HepG2 (cell line): Measurements from ENCODE around the gene FAM89B. TPM values are rescaled to one million over a fixed set of nuclear protein-coding genes. Genes with fewer than 3 reads are reported as not detected.

Experiments used
- CAMTA2 ChIP-seq: sonication (generic); formaldehyde crosslinking; IDR thresholded peaks from 2 replicates; pipeline ENCODE4 v1.4.0; 2020; ENCODE audit warnings: mild to moderate bottlenecking, missing genetic modification reagents, borderline replicate concordance
- DNMT1 ChIP-seq: sonication (generic); formaldehyde crosslinking; IDR thresholded peaks from 2 replicates; pipeline ENCODE4 v1.5.1; 2020; ENCODE audit warnings: mild to moderate bottlenecking, missing genetic modification reagents
- EED ChIP-seq: sonication (generic); formaldehyde crosslinking; IDR thresholded peaks from 2 replicates; pipeline ENCODE4 v1.5.0; 2020; ENCODE audit warnings: mild to moderate bottlenecking, missing genetic modification reagents
- ELF4 ChIP-seq: sonication (generic); formaldehyde crosslinking; IDR thresholded peaks from 2 replicates; pipeline ENCODE4 v1.5.0; 2020; ENCODE audit warnings: missing genetic modification reagents, mild to moderate bottlenecking, moderate library complexity, borderline replicate concordance
- FOXM1 ChIP-seq: sonication (generic); formaldehyde crosslinking; IDR thresholded peaks from 2 replicates; pipeline ENCODE4 v1.5.0; 2020; ENCODE audit warnings: missing genetic modification reagents
- HCFC1 ChIP-seq: fragments of 150-350 bp; IDR thresholded peaks from 2 replicates; pipeline ENCODE4 v1.6.1; 2014; ENCODE audit warnings: low read depth, low read length
- HNRNPL ChIP-seq: fragments of 200-400 bp; formaldehyde crosslinking; IDR thresholded peaks from 2 replicates; pipeline ENCODE4 v1.6.1; 2017; ENCODE audit warnings: mild to moderate bottlenecking, low read depth, low read length
- KDM4B ChIP-seq: sonication (generic); formaldehyde crosslinking; IDR thresholded peaks from 2 replicates; pipeline ENCODE4 v1.4.0; 2020; ENCODE audit warnings: missing genetic modification reagents
- MTF2 ChIP-seq: sonication (generic); formaldehyde crosslinking; IDR thresholded peaks from 2 replicates; pipeline ENCODE4 v1.5.0; 2020; ENCODE audit warnings: missing genetic modification reagents, borderline replicate concordance
- MZF1 ChIP-seq: sonication (generic); formaldehyde crosslinking; IDR thresholded peaks from 2 replicates; pipeline ENCODE4 v1.8.1; 2023; ENCODE audit warnings: mild to moderate bottlenecking, missing genetic modification reagents, borderline replicate concordance
- PAWR ChIP-seq: sonication (generic); formaldehyde crosslinking; IDR thresholded peaks from 2 replicates; pipeline ENCODE4 v1.4.0; 2020; ENCODE audit warnings: missing genetic modification reagents, mild to moderate bottlenecking, borderline replicate concordance
- RAD51 ChIP-seq: fragments of 450-650 bp; IDR thresholded peaks from 2 replicates; pipeline ENCODE4 v1.6.1; 2016; ENCODE audit warnings: borderline replicate concordance
- SIX1 ChIP-seq: sonication (generic); formaldehyde crosslinking; IDR thresholded peaks from 2 replicates; pipeline ENCODE4 v1.4.0; 2020; ENCODE audit warnings: missing genetic modification reagents, borderline replicate concordance
- SP140L ChIP-seq: sonication (generic); formaldehyde crosslinking; IDR thresholded peaks from 2 replicates; pipeline ENCODE4 v1.4.0; 2020; ENCODE audit warnings: missing genetic modification reagents, borderline replicate concordance
- SSRP1 ChIP-seq: IDR thresholded peaks from 2 replicates; pipeline ENCODE4 v1.6.1; 2016; ENCODE audit warnings: control low read depth
- TGIF2 ChIP-seq: IDR thresholded peaks from 2 replicates; pipeline ENCODE4 v1.6.1; 2016; ENCODE audit warnings: control low read depth, missing compliant biosample characterization
- U2AF2 ChIP-seq: fragments of 200-400 bp; formaldehyde crosslinking; IDR thresholded peaks from 2 replicates; pipeline ENCODE4 v1.6.1; 2017; ENCODE audit warnings: low read depth, mild to moderate bottlenecking, low read length
- ZC3H13 ChIP-seq: sonication (generic); formaldehyde crosslinking; IDR thresholded peaks from 2 replicates; pipeline ENCODE4 v1.8.1; 2023; ENCODE audit warnings: mild to moderate bottlenecking, missing genetic modification reagents, moderate library complexity
- ZNF879 ChIP-seq: sonication (generic); formaldehyde crosslinking; IDR thresholded peaks from 2 replicates; pipeline ENCODE4 v1.8.1; 2023; ENCODE audit warnings: missing genetic modification reagents
- polyA plus RNA-seq, 8 experiments: library from polyadenylated mRNA; depleted of rRNA in 3 of 8; stranded (reverse) in 7 of 8; unstranded in 1 of 8; fragments of >200 nt; fragmentation: Illumina TruSeq in 4 of 8; extraction: Trizol in 4 of 8; gene quantifications; 2 replicates each; pipeline versions ENCODE4 v1.2.1 to v1.2.3, GENCODE V29; 2011 to 2016; ENCODE audit warnings: low read depth in 4 of 8, missing spikeins in 1 of 8, mixed read lengths in 1 of 8; ENCODE audit not compliant: insufficient read depth in 1 of 8
- total RNA-seq, 5 experiments: library from RNA; depleted of rRNA; stranded (reverse); fragments of >200 nt; fragmentation: Illumina TruSeq; extraction: Trizol; gene quantifications; 2 replicates each; pipeline ENCODE4 v1.2.3, GENCODE V29; 2016; ENCODE audit warnings: low read depth in 1 of 5
- TF ChIP-seq, protein P1 (sequence below): sonication (generic); formaldehyde crosslinking; IDR thresholded peaks from 2 replicates; pipeline ENCODE4 v1.5.0; 2020; ENCODE audit warnings: mild to moderate bottlenecking, missing genetic modification reagents, moderate library complexity
- TF ChIP-seq, protein P2 (sequence below): fragments of 450-650 bp; IDR thresholded peaks from 2 replicates; pipeline ENCODE4 v1.6.1; 2016
- TF ChIP-seq, protein P3 (sequence below): sonication (generic); formaldehyde crosslinking; IDR thresholded peaks from 2 replicates; pipeline ENCODE4 v1.5.0; 2020; ENCODE audit warnings: mild to moderate bottlenecking, missing genetic modification reagents
- TF ChIP-seq, protein P4 (sequence below): sonication (generic); formaldehyde crosslinking; IDR thresholded peaks from 2 replicates; pipeline ENCODE4 v1.4.0; 2020; ENCODE audit warnings: mild to moderate bottlenecking, low read depth, missing genetic modification reagents
- TF ChIP-seq, protein P5 (sequence below): sonication (generic); formaldehyde crosslinking; IDR thresholded peaks from 2 replicates; pipeline ENCODE4 v1.5.1; 2020; ENCODE audit warnings: missing genetic modification reagents, mild to moderate bottlenecking, borderline replicate concordance

The FAM89B gene
- total and polyA plus RNA-seq, 2 of the 13 experiments (the other 11 are each of a cell fraction or from before 2014, with no cell fraction given), result 5.7 to 8.0 TPM

DNA sequence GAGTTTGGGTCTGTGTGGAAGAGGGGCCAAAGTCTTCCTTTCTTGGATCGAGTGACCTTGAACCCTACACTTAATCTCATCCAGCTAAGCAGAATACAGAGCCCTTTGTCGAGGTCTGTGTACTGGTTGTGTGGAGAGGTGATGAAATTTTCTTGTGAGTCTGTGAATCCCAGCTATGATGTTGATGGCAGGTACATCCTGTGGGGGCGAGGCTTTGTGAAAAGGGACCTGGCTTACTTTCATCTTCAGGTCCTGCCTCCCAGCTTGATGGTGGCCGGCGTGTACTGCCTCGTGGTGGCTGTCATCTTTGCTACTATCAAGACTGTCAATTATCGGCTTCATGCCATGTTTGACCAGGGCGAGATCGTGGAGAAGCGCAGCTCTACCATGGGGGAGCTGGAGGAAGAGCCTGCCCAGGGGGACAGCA is 44.2 kb downstream of the FAM89B start (continued):
- TF ChIP-seq SIX1 (CRISPR knock-in tag) (no peak), HNRNPL (no peak), ZC3H13 (CRISPR knock-in tag) (0 out of 2 replicates have a peak, but pooled peaks have one; percentile 74), CAMTA2 (CRISPR knock-in tag) (no peak), RAD51 (no peak), ELF4 (CRISPR knock-in tag) (no peak), SSRP1 (no peak), FOXM1 (CRISPR knock-in tag) (no peak), U2AF2 (no peak), ZNF879 (CRISPR knock-in tag) (no peak), KDM4B (CRISPR knock-in tag) (peak; percentile 64; the same call in 1 of the 2 replicates), MZF1 (CRISPR knock-in tag) (no peak), PAWR (CRISPR knock-in tag) (no peak), DNMT1 (CRISPR knock-in tag) (no peak), HCFC1 (no peak), EED (CRISPR knock-in tag) (no peak), SP140L (CRISPR knock-in tag) (no peak), TGIF2 (CRISPR knock-in tag) (no peak; the same call in 1 of the 2 replicates), MTF2 (CRISPR knock-in tag) (no peak)
- TF ChIP-seq, protein P1, sequence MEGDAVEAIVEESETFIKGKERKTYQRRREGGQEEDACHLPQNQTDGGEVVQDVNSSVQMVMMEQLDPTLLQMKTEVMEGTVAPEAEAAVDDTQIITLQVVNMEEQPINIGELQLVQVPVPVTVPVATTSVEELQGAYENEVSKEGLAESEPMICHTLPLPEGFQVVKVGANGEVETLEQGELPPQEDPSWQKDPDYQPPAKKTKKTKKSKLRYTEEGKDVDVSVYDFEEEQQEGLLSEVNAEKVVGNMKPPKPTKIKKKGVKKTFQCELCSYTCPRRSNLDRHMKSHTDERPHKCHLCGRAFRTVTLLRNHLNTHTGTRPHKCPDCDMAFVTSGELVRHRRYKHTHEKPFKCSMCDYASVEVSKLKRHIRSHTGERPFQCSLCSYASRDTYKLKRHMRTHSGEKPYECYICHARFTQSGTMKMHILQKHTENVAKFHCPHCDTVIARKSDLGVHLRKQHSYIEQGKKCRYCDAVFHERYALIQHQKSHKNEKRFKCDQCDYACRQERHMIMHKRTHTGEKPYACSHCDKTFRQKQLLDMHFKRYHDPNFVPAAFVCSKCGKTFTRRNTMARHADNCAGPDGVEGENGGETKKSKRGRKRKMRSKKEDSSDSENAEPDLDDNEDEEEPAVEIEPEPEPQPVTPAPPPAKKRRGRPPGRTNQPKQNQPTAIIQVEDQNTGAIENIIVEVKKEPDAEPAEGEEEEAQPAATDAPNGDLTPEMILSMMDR (CRISPR knock-in tag), result no peak
- TF ChIP-seq, protein P2, sequence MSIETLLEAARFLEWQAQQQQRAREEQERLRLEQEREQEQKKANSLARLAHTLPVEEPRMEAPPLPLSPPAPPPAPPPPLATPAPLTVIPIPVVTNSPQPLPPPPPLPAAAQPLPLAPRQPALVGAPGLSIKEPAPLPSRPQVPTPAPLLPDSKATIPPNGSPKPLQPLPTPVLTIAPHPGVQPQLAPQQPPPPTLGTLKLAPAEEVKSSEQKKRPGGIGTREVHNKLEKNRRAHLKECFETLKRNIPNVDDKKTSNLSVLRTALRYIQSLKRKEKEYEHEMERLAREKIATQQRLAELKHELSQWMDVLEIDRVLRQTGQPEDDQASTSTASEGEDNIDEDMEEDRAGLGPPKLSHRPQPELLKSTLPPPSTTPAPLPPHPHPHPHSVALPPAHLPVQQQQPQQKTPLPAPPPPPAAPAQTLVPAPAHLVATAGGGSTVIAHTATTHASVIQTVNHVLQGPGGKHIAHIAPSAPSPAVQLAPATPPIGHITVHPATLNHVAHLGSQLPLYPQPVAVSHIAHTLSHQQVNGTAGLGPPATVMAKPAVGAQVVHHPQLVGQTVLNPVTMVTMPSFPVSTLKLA, result peak; percentile 37; the same call in 1 of the 2 replicates
- TF ChIP-seq, protein P3, sequence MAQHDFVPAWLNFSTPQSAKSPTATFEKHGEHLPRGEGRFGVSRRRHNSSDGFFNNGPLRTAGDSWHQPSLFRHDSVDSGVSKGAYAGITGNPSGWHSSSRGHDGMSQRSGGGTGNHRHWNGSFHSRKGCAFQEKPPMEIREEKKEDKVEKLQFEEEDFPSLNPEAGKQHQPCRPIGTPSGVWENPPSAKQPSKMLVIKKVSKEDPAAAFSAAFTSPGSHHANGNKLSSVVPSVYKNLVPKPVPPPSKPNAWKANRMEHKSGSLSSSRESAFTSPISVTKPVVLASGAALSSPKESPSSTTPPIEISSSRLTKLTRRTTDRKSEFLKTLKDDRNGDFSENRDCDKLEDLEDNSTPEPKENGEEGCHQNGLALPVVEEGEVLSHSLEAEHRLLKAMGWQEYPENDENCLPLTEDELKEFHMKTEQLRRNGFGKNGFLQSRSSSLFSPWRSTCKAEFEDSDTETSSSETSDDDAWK (CRISPR knock-in tag), result no peak
- TF ChIP-seq, protein P4, sequence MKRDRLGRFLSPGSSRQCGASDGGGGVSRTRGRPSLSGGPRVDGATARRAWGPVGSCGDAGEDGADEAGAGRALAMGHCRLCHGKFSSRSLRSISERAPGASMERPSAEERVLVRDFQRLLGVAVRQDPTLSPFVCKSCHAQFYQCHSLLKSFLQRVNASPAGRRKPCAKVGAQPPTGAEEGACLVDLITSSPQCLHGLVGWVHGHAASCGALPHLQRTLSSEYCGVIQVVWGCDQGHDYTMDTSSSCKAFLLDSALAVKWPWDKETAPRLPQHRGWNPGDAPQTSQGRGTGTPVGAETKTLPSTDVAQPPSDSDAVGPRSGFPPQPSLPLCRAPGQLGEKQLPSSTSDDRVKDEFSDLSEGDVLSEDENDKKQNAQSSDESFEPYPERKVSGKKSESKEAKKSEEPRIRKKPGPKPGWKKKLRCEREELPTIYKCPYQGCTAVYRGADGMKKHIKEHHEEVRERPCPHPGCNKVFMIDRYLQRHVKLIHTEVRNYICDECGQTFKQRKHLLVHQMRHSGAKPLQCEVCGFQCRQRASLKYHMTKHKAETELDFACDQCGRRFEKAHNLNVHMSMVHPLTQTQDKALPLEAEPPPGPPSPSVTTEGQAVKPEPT (CRISPR knock-in tag), result no peak
- TF ChIP-seq, protein P5, sequence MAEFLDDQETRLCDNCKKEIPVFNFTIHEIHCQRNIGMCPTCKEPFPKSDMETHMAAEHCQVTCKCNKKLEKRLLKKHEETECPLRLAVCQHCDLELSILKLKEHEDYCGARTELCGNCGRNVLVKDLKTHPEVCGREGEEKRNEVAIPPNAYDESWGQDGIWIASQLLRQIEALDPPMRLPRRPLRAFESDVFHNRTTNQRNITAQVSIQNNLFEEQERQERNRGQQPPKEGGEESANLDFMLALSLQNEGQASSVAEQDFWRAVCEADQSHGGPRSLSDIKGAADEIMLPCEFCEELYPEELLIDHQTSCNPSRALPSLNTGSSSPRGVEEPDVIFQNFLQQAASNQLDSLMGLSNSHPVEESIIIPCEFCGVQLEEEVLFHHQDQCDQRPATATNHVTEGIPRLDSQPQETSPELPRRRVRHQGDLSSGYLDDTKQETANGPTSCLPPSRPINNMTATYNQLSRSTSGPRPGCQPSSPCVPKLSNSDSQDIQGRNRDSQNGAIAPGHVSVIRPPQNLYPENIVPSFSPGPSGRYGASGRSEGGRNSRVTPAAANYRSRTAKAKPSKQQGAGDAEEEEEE, result no peak
